Fibroblast of lung (primary cell): Measurements from ENCODE around the gene GSG1L. TPM values are rescaled to one million over a fixed set of nuclear protein-coding genes. Genes with fewer than 3 reads are reported as not detected.

Source experiments
- DNase-seq, 2 donors: peaks; one replicate each; pipeline versions ENCODE4 v3.0.0 to v3.0.0-alpha.2; 2010; ENCODE audit warnings: low read depth in 2 of 2
- H2AFZ ChIP-seq: 2 replicates; pipeline ENCODE4 v1.5.1; 2012; ENCODE audit warnings: low read length, control low read depth, inconsistent platforms
- H3K27ac ChIP-seq: 2 replicates; pipeline ENCODE4 v1.5.1; 2011; ENCODE audit warnings: low read length, control low read depth; ENCODE audit not compliant: insufficient read depth
- H3K27me3 ChIP-seq: 2 replicates; pipeline ENCODE4 v1.5.1; 2011; ENCODE audit warnings: mild to moderate bottlenecking, low read length; ENCODE audit not compliant: control insufficient read depth, insufficient read depth
- H3K36me3 ChIP-seq: 2 replicates; pipeline ENCODE4 v1.5.1; 2011; ENCODE audit warnings: low read length; ENCODE audit not compliant: control insufficient read depth, insufficient read depth
- H3K4me1 ChIP-seq: 2 replicates; pipeline ENCODE4 v1.5.1; 2011; ENCODE audit warnings: low read length; ENCODE audit not compliant: control insufficient read depth, insufficient read depth; ENCODE audit errors: extremely low read depth
- H3K4me2 ChIP-seq: 2 replicates; pipeline ENCODE4 v1.5.1; 2011; ENCODE audit warnings: low read length, control low read depth; ENCODE audit not compliant: insufficient read depth; ENCODE audit errors: extremely low read depth
- H3K4me3 ChIP-seq, 4 experiments: fragments of 200-600 bp in 1 of 4; sonication (generic) in 1 of 4; replicated peaks in 1 of 4; 2 replicates each; pipeline ENCODE4 v1.5.1; 2011 to 2016; ENCODE audit warnings: low read length in 4 of 4, low read depth in 3 of 4, mild to moderate bottlenecking in 3 of 4, control low read depth in 2 of 4, inconsistent platforms in 1 of 4, mixed read lengths in 1 of 4; ENCODE audit not compliant: insufficient read depth in 1 of 4; ENCODE audit errors: control extremely low read depth in 1 of 4
- H3K79me2 ChIP-seq: 2 replicates; pipeline ENCODE4 v1.5.1; 2012; ENCODE audit warnings: mild to moderate bottlenecking, low read length, inconsistent platforms; ENCODE audit not compliant: control insufficient read depth, insufficient read depth
- H3K9ac ChIP-seq: 2 replicates; pipeline ENCODE4 v1.5.1; 2011; ENCODE audit warnings: mild to moderate bottlenecking, low read length, control low read depth; ENCODE audit not compliant: insufficient read depth
- H3K9me3 ChIP-seq: 2 replicates; pipeline ENCODE4 v1.5.1; 2012; ENCODE audit warnings: low read depth, low read length; ENCODE audit not compliant: control insufficient read depth, insufficient read depth
- H4K20me1 ChIP-seq: 2 replicates; pipeline ENCODE4 v1.5.1; 2011; ENCODE audit warnings: low read length; ENCODE audit not compliant: control insufficient read depth, insufficient read depth; ENCODE audit errors: extremely low read depth
- CTCF ChIP-seq, 2 donors: IDR thresholded peaks in 1 of 2; conservative IDR thresholded peaks in 1 of 2; 1 replicate in 1 of 2; 2 replicates in 1 of 2; pipeline ENCODE4 v1.5.1; 2011 to 2012; ENCODE audit warnings: low read length in 2 of 2, control low read depth in 1 of 2, inconsistent platforms in 1 of 2, low read depth in 1 of 2, mild to moderate bottlenecking in 1 of 2
- EZH2 ChIP-seq: IDR thresholded peaks from 2 replicates; pipeline ENCODE4 v1.5.1; 2012; ENCODE audit warnings: low read length, control low read depth, mild to moderate bottlenecking; ENCODE audit errors: missing control alignments
- polyA plus RNA-seq, 2 donors: library from polyadenylated mRNA; depleted of rRNA in 1 of 2; stranded (reverse) in 1 of 2; unstranded in 1 of 2; fragments of >200 nt; gene quantifications; 2 replicates each; pipeline ENCODE4 v1.2.1, GENCODE V29; 2011 to 2012; ENCODE audit warnings: missing spikeins in 1 of 2
- total RNA-seq: library from RNA; depleted of rRNA; stranded (reverse); fragments of >200 nt; gene quantifications from 2 replicates; pipeline ENCODE4 v1.2.1, GENCODE V29; 2014

GSG1L gene
- total and polyA plus RNA-seq, 2 donors (not counting 1 experiment from before 2014, with no cell fraction given) = not detected

DNA sequence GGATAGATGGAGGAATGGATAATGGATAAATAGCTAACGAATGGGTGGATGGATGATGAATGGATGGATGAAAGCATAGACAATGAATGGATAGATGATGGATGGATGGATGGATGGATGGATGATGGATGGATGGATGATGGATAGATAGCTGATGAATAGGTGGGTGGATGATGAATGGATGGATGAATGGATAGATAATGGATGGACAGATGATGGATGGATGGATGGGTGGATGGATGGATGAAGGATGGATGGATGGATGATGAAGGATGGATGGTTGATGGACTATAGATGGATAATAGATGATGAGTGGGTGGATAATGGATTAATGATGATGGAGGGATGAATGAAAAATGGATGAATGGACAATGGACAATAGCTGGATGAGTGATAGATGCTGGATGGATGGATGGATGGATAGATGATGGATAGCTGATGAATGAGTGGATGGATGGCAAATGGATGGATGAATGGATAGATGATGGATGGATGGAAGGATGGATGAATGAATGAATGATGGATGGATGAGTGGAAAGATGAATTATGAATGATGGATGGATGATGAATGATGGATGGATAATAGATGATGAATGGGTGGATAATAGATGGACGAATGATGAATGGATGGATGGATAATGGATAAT is 273.8 kb downstream of the GSG1L start:
- H2AFZ ChIP-seq = no peak overlapping the region
- H4K20me1 ChIP-seq = peaks cover 3% of the 10 kb centered on the region
- TF ChIP-seq EZH2 (no peak), CTCF (conservative IDR thresholded peaks at IDR 0.05 in 1 of 2, IDR thresholded peaks at IDR 0.05 in 1 of 2; ENCODE audit: low read depth in 1 of 2, low read length in 2 of 2) (no peak)
- H3K4me1 ChIP-seq = no peaks in the 10 kb centered on the region
- no peak overlapping the region for H3K4me2 ChIP-seq
- H3K4me3 ChIP-seq = no peak overlapping the region
- no peaks in the 10 kb centered on the region for H3K79me2 ChIP-seq
- no peaks in the 10 kb centered on the region for H3K36me3 ChIP-seq
- no peak overlapping the region for H3K9ac ChIP-seq
- H3K27me3 ChIP-seq = no peaks in the 10 kb centered on the region
- no peak for DNase-seq
- H3K9me3 ChIP-seq = no peaks in the 10 kb centered on the region
- H3K27ac ChIP-seq = no peak overlapping the region

GRCh38 chr16:27789150-27789549 is 274.4 kb downstream of the GSG1L start:
- no peaks in the 10 kb centered on the region for H3K9me3 ChIP-seq
- H3K4me3 ChIP-seq = no peak overlapping the region
- H3K27me3 ChIP-seq = no peaks in the 10 kb centered on the region
- peaks cover 3% of the 10 kb centered on the region for H4K20me1 ChIP-seq
- H3K9ac ChIP-seq = no peak overlapping the region
- H3K4me2 ChIP-seq = no peak overlapping the region
- H2AFZ ChIP-seq = no peak overlapping the region
- no peaks in the 10 kb centered on the region for H3K4me1 ChIP-seq
- H3K27ac ChIP-seq = no peak overlapping the region
- H3K36me3 ChIP-seq = no peaks in the 10 kb centered on the region
- TF ChIP-seq EZH2 = no peak
- no peak for TF ChIP-seq CTCF (conservative IDR thresholded peaks at IDR 0.05 in 1 of 2, IDR thresholded peaks at IDR 0.05 in 1 of 2; ENCODE audit: low read depth in 1 of 2, low read length in 2 of 2)
- no peak for DNase-seq
- no peaks in the 10 kb centered on the region for H3K79me2 ChIP-seq

GRCh38 chr16:27787665-27788064 is 275.8 kb downstream of the GSG1L start:
- Histone ChIP-seq H3K4me2 (no peak overlapping the region), H3K9ac (no peak overlapping the region), H3K4me3 (no peak overlapping the region), H2AFZ (no peak overlapping the region), H3K4me1 (no peaks in the 10 kb centered on the region), H3K27me3 (no peaks in the 10 kb centered on the region), H3K79me2 (no peaks in the 10 kb centered on the region), H3K36me3 (no peaks in the 10 kb centered on the region), H4K20me1 (peaks cover 3% of the 10 kb centered on the region), H3K27ac (no peak overlapping the region), H3K9me3 (no peaks in the 10 kb centered on the region)
- TF ChIP-seq CTCF (conservative IDR thresholded peaks at IDR 0.05 in 1 of 2, IDR thresholded peaks at IDR 0.05 in 1 of 2; ENCODE audit: low read depth in 1 of 2, low read length in 2 of 2) (no peak), EZH2 (no peak)
- no peak for DNase-seq
